Measurements from ENCODE around the gene SMCO2. TPM values are rescaled to one million over a fixed set of nuclear protein-coding genes. Genes with fewer than 3 reads are reported as not detected.

SMCO2 gene
- total and polyA plus RNA-seq, 4 donors, result not detected

- H3K9me3 ChIP-seq (ENCODE audit: control insufficient read depth in 4 of 4, low read length in 3 of 4), result no peaks in the 10 kb centered on the region
- H3K36me3 ChIP-seq (ENCODE audit: control insufficient read depth in 4 of 4, insufficient read depth in 3 of 4, low read depth in 1 of 4, low read length in 3 of 4), result no peaks in the 10 kb centered on the region
- peaks cover 5 to 29% (median 8%) of the 10 kb centered on the region in 4 donors for H3K4me1 ChIP-seq (ENCODE audit: control insufficient read depth in 4 of 4, insufficient read depth in 4 of 4, low read length in 3 of 4)
- 1% methylated on average over 8 of the region's 8 CpGs for WGBS
- H3K4me3 ChIP-seq (ENCODE audit: low read depth in 1 of 3, low read length in 3 of 3), result peak overlapping the region; percentile 54 to 89 (median 75)
- H3K27me3 ChIP-seq (ENCODE audit: control insufficient read depth in 4 of 4, insufficient read depth in 4 of 4, low read length in 3 of 4), result no peaks in the 10 kb centered on the region
- peak overlapping the region; percentile 82 to 92 for H3K9ac ChIP-seq (ENCODE audit: low read depth in 1 of 2, low read length in 2 of 2)
- peak overlapping the region; percentile 94 to 98 for H3K27ac ChIP-seq (ENCODE audit: low read depth in 1 of 2, low read length in 2 of 2)
- DNase-seq (ENCODE audit: low spot score), result no peak
- TF ChIP-seq ZBTB33 (IDR thresholded peaks at IDR 0.05) (no peak), JUND (IDR thresholded peaks at IDR 0.05) (no peak), MAX (IDR thresholded peaks at IDR 0.05) (no peak), FOXA2 (IDR thresholded peaks at IDR 0.05) (no peak), CTCF (IDR thresholded peaks at IDR 0.05; ENCODE audit: low read depth, low read length, missing input control) (no peak), REST (IDR thresholded peaks at IDR 0.05) (no peak)
These were observed 77.9 kb downstream of the SMCO2 start for GRCh38 chr12:27524494-27524835.

GRCh38 chr12:27524839-27525753 is 78.6 kb downstream of the SMCO2 start:
- Histone ChIP-seq H3K4me3 (ENCODE audit: low read depth in 1 of 3, low read length in 3 of 3) (peak overlapping the region; percentile 54 to 89 (median 75)), H3K27ac (ENCODE audit: low read depth in 1 of 2, low read length in 2 of 2) (peak overlapping the region; percentile 94 to 98), H3K9ac (ENCODE audit: low read depth in 1 of 2, low read length in 2 of 2) (peak overlapping the region; percentile 82 to 92), H3K27me3 (ENCODE audit: control insufficient read depth in 4 of 4, insufficient read depth in 4 of 4, low read length in 3 of 4) (no peaks in the 10 kb centered on the region), H3K9me3 (ENCODE audit: control insufficient read depth in 4 of 4, low read length in 3 of 4) (no peaks in the 10 kb centered on the region), H3K36me3 (ENCODE audit: control insufficient read depth in 4 of 4, insufficient read depth in 3 of 4, low read depth in 1 of 4, low read length in 3 of 4) (no peaks in the 10 kb centered on the region), H3K4me1 (ENCODE audit: control insufficient read depth in 4 of 4, insufficient read depth in 4 of 4, low read length in 3 of 4) (peaks cover 5 to 30% (median 8%) of the 10 kb centered on the region in 4 donors)
- no peak for DNase-seq (ENCODE audit: low spot score)
- WGBS, result 2% methylated on average over 16 of the region's 16 CpGs
- no peak for TF ChIP-seq JUND (IDR thresholded peaks at IDR 0.05)
- no peak for TF ChIP-seq MAX (IDR thresholded peaks at IDR 0.05)
- no peak for TF ChIP-seq RXRA (IDR thresholded peaks at IDR 0.05)
- no peak for TF ChIP-seq FOXA1 (IDR thresholded peaks at IDR 0.05)
- TF ChIP-seq CTCF (IDR thresholded peaks at IDR 0.05; ENCODE audit: low read depth, low read length, missing input control), result no peak
- no peak for TF ChIP-seq REST (IDR thresholded peaks at IDR 0.05)
- peak; percentile 24 for TF ChIP-seq YY1 (IDR thresholded peaks at IDR 0.05)
- peak in 1 of 2 donors; percentile 25 for TF ChIP-seq RAD21 (IDR thresholded peaks at IDR 0.05)
- peak; percentile 9 to 10 for TF ChIP-seq HNF4A (conservative IDR thresholded peaks at IDR 0.05)

Measured in liver (tissue), 9 donors.